GM10847 (cell line): Measurements from ENCODE around the gene PTPN7.

ENCODE experiments used
- POLR2A ChIP-seq: IDR thresholded peaks from 2 replicates; pipeline ENCODE4 v1.6.1; 2011; ENCODE audit not compliant: insufficient read length; ENCODE audit errors: extremely low read depth

The PTPN7 gene

GRCh38 chr1:202194328-202194648, 33.9 kb upstream of the PTPN7 start:
- TF ChIP-seq POLR2A = no peak

GRCh38 chr1:202193614-202194327, 33.4 kb upstream of the PTPN7 start, which contains the start of gene LGR6:
LGR6 (plus strand) TSS chr1:202193799; CDS start chr1:202193990, 191 bp downstream.
- no peak for TF ChIP-seq POLR2A

GRCh38 chr1:202192770-202193613, 32.6 kb upstream of the PTPN7 start:
- no peak for TF ChIP-seq POLR2A

GRCh38 chr1:202189918-202190715, 29.7 kb upstream of the PTPN7 start:
- TF ChIP-seq POLR2A = no peak

- no peak for TF ChIP-seq POLR2A
Measured at GRCh38 chr1:202189001-202189790, 28.8 kb upstream of the PTPN7 start.

GRCh38 chr1:202187697-202188407, 27.4 kb upstream of the PTPN7 start:
- TF ChIP-seq POLR2A = no peak

GRCh38 chr1:202187041-202187671, 26.8 kb upstream of the PTPN7 start:
- TF ChIP-seq POLR2A = no peak

GRCh38 chr1:202186327-202186726, 25.9 kb upstream of the PTPN7 start:
- no peak for TF ChIP-seq POLR2A

- no peak for TF ChIP-seq POLR2A
Measured at GRCh38 chr1:202184750-202185460, 24.5 kb upstream of the PTPN7 start.

GRCh38 chr1:202182040-202182877, 21.9 kb upstream of the PTPN7 start:
- TF ChIP-seq POLR2A = no peak

- TF ChIP-seq POLR2A = no peak
Measured at GRCh38 chr1:202181586-202181985, 21.2 kb upstream of the PTPN7 start.
